HUES48 (cell line): ENCODE data around the gene FAM184B.
"Not testable (repeated sequence)": the region's sequence is repeated elsewhere in the genome, so short reads cannot be mapped to it uniquely, and the experiment has no call there.

ENCODE experiments used
- H3K27ac ChIP-seq: one replicate; pipeline ENCODE4 v1.7.0; 2013; ENCODE audit warnings: low read depth, low read length, inconsistent platforms
- H3K27me3 ChIP-seq: 2 replicates; pipeline ENCODE4 v1.6.1; 2013; ENCODE audit warnings: mild to moderate bottlenecking, low read length; ENCODE audit not compliant: control insufficient read depth, insufficient read depth
- H3K36me3 ChIP-seq: 2 replicates; pipeline ENCODE4 v1.6.1; 2013; ENCODE audit warnings: low read length; ENCODE audit not compliant: control insufficient read depth, insufficient read depth
- H3K4me1 ChIP-seq: 2 replicates; pipeline ENCODE4 v1.6.1; 2013; ENCODE audit warnings: mild to moderate bottlenecking, low read length; ENCODE audit not compliant: control insufficient read depth, insufficient read depth
- H3K4me3 ChIP-seq: 2 replicates; pipeline ENCODE4 v1.5.1; 2013; ENCODE audit warnings: mild to moderate bottlenecking, low read depth, low read length
- H3K9ac ChIP-seq: 2 replicates; pipeline ENCODE4 v1.6.1; 2013; ENCODE audit warnings: mild to moderate bottlenecking, low read depth, low read length, moderate library complexity
- H3K9me3 ChIP-seq: 2 replicates; pipeline ENCODE4 v1.6.1; 2013; ENCODE audit warnings: low read length; ENCODE audit not compliant: control insufficient read depth, insufficient read depth

Gene FAM184B

DNA sequence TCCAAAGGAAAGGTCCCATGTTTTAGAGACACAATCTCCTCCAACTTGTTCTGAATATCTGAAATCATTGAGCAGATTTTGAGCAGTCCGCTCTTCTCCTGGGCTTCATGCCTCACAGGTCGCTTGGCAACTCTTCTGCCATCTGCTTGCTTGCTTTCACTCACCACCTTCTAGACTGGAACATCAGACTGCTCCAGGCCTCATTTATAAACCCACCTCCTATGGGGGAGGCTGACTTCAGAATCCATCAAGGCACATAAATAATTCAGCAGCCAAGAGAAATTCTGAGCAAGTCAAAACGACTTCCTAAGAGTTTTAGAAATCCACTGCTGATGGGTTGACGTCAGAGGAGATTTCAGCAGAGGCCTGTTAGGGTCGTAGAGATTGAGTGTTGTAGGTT, 64.1 kb downstream of the FAM184B start:
- Histone ChIP-seq H3K36me3 (no peaks in the 10 kb centered on the region), H3K4me3 (no peak overlapping the region), H3K27me3 (no peaks in the 10 kb centered on the region), H3K27ac (no peak overlapping the region), H3K9ac (no peak overlapping the region), H3K9me3 (no peaks in the 10 kb centered on the region), H3K4me1 (peaks cover 24% of the 10 kb centered on the region)

DNA sequence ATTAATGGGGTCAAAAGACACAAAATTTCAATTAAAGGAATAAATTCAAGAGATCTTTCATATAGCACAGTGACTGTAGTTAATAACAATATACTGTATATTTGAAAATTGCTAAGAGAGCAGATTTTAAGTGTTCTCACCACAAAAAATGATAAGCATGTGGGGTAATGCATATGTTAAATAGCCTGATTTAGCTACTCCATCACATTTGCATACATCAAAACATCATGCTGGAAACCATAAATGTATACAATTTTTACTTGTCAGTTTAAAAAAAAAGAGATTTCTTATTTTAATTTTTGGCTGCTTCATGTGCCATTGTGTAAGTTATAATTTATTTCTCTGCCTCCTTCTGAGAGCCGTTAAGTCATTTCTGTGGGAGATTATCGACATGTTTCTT, 65.9 kb downstream of the FAM184B start:
- peaks cover 14% of the 10 kb centered on the region for H3K4me1 ChIP-seq
- H3K4me3 ChIP-seq = no peak overlapping the region
- H3K27me3 ChIP-seq = no peaks in the 10 kb centered on the region

GRCh38 chr4:17713779-17714178, 67.6 kb downstream of the FAM184B start:
- no peak overlapping the region for H3K27ac ChIP-seq
- no peaks in the 10 kb centered on the region for H3K9me3 ChIP-seq
- H3K4me1 ChIP-seq = peaks cover 5% of the 10 kb centered on the region
- H3K36me3 ChIP-seq = no peaks in the 10 kb centered on the region
- no peaks in the 10 kb centered on the region for H3K27me3 ChIP-seq
- H3K9ac ChIP-seq = no peak overlapping the region
- H3K4me3 ChIP-seq = no peak overlapping the region

More for the DNA sequence above, 65.9 kb downstream of the FAM184B start:
- no peak overlapping the region for H3K27ac ChIP-seq
- no peak overlapping the region for H3K9ac ChIP-seq
- H3K36me3 ChIP-seq = no peaks in the 10 kb centered on the region
- H3K9me3 ChIP-seq = no peaks in the 10 kb centered on the region

DNA sequence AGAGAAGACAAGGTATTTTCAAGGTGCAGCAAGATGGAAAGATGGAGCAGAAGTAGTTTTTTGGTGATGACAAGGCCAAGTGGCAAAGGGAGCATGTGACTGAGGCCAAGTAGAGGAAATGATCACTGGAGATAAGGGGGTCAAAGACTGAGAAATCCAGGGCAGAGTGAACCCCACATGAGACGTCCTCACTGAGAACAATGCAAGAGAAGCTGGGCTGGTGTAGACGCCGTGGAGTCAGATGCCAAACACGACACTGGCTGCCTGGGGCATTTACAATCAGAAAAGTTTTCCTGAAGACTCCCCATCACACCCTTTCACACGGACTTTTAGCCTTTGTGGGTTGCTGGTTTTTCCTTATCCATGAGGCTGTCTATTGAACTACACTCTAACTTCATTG, 69.3 kb downstream of the FAM184B start:
- H3K27ac ChIP-seq = no peak overlapping the region
- H3K9ac ChIP-seq = no peak overlapping the region
- no peaks in the 10 kb centered on the region for H3K4me1 ChIP-seq
- H3K9me3 ChIP-seq = no peaks in the 10 kb centered on the region
- H3K36me3 ChIP-seq = no peaks in the 10 kb centered on the region
- H3K27me3 ChIP-seq = no peaks in the 10 kb centered on the region
- H3K4me3 ChIP-seq = no peak overlapping the region

- H3K36me3 ChIP-seq, H3K27me3 ChIP-seq, H3K4me1 ChIP-seq, H3K9me3 ChIP-seq, H3K4me3 ChIP-seq, H3K9ac ChIP-seq, H3K27ac ChIP-seq: not testable (repeated sequence)
These were observed 70.2 kb downstream of the FAM184B start for GRCh38 chr4:17711206-17711605.

- Histone ChIP-seq H3K9me3 (no peaks in the 10 kb centered on the region), H3K4me1 (no peaks in the 10 kb centered on the region), H3K36me3 (no peaks in the 10 kb centered on the region), H3K27me3 (no peaks in the 10 kb centered on the region), H3K27ac (no peak overlapping the region), H3K9ac (no peak overlapping the region), H3K4me3 (no peak overlapping the region)
These were observed 71.7 kb downstream of the FAM184B start for GRCh38 chr4:17709763-17710068.

GRCh38 chr4:17708992-17709762, 72.2 kb downstream of the FAM184B start:
- no peak overlapping the region for H3K27ac ChIP-seq
- no peaks in the 10 kb centered on the region for H3K27me3 ChIP-seq
- H3K9ac ChIP-seq = no peak overlapping the region
- H3K4me3 ChIP-seq = no peak overlapping the region
- no peaks in the 10 kb centered on the region for H3K9me3 ChIP-seq
- H3K4me1 ChIP-seq = no peaks in the 10 kb centered on the region
- H3K36me3 ChIP-seq = no peaks in the 10 kb centered on the region

- Histone ChIP-seq H3K27ac (no peak overlapping the region), H3K9ac (no peak overlapping the region), H3K36me3 (no peaks in the 10 kb centered on the region), H3K4me1 (no peaks in the 10 kb centered on the region), H3K27me3 (no peaks in the 10 kb centered on the region), H3K9me3 (no peaks in the 10 kb centered on the region), H3K4me3 (no peak overlapping the region)
These were observed 73.8 kb downstream of the FAM184B start for GRCh38 chr4:17707671-17708070.

- no peak overlapping the region for H3K9ac ChIP-seq
- H3K36me3 ChIP-seq = no peaks in the 10 kb centered on the region
- no peaks in the 10 kb centered on the region for H3K4me1 ChIP-seq
- no peaks in the 10 kb centered on the region for H3K9me3 ChIP-seq
- H3K27me3 ChIP-seq = no peaks in the 10 kb centered on the region
- no peak overlapping the region for H3K4me3 ChIP-seq
- no peak overlapping the region for H3K27ac ChIP-seq
These were observed 76.3 kb downstream of the FAM184B start for GRCh38 chr4:17705107-17705506.

DNA sequence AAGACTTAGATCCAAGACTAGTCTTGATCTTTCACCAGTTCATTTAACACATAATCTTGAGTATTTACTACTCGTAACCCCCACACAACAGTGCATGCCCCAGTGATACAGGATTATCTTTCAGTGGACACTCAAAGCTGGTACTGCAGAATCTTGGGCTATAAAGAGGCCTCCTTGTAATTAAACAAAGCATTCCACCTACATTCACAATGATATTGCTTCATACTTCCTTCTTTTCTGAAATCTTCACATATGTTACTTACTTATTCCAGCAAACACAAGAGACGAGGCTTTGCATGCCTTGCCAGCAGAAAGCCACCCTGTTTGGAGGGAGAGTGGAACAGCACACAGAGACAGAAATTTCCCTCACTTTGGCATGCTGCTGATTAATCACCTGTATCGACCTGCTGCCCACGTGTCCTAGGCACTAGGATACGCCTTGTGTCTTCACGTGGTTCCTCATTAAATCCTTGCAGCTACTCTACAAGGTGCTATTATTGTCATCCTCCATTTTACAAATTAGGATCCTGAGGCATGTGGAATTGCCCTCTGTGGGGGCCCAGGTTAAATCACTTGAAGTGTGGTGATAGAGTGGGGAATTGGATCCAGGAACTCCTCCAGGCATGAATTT, 77.3 kb downstream of the FAM184B start:
- Histone ChIP-seq H3K4me3 (no peak overlapping the region), H3K27me3 (no peaks in the 10 kb centered on the region), H3K9me3 (no peaks in the 10 kb centered on the region), H3K4me1 (no peaks in the 10 kb centered on the region), H3K27ac (no peak overlapping the region), H3K36me3 (no peaks in the 10 kb centered on the region), H3K9ac (no peak overlapping the region)

GRCh38 chr4:17702641-17703040, 78.8 kb downstream of the FAM184B start:
- H3K27ac ChIP-seq = no peak overlapping the region
- no peaks in the 10 kb centered on the region for H3K36me3 ChIP-seq
- H3K9ac ChIP-seq = no peak overlapping the region
- H3K4me1 ChIP-seq = no peaks in the 10 kb centered on the region
- H3K27me3 ChIP-seq = no peaks in the 10 kb centered on the region
- H3K9me3 ChIP-seq = no peaks in the 10 kb centered on the region
- H3K4me3 ChIP-seq = no peak overlapping the region
